Stimulated activated CD4-positive, alpha-beta T cell treated with anti-CD3 and anti-CD28 coated beads, TNF-alpha, amount 100 ng/mL, for 4 hours (primary cell): Measurements from ENCODE around the gene EPB41L5.
A peak's percentile ranks its signal among the peaks of the same experiment; 100 is the strongest.
"Not testable (repeated sequence)": the region's sequence is repeated elsewhere in the genome, so short reads cannot be mapped to it uniquely, and the experiment has no call there.

Experiments
- DNase-seq, 3 experiments: peaks; one replicate each; pipeline ENCODE4 v3.0.0-alpha.2; 2020; ENCODE audit warnings: low read depth in 3 of 3

Gene EPB41L5

DNA sequence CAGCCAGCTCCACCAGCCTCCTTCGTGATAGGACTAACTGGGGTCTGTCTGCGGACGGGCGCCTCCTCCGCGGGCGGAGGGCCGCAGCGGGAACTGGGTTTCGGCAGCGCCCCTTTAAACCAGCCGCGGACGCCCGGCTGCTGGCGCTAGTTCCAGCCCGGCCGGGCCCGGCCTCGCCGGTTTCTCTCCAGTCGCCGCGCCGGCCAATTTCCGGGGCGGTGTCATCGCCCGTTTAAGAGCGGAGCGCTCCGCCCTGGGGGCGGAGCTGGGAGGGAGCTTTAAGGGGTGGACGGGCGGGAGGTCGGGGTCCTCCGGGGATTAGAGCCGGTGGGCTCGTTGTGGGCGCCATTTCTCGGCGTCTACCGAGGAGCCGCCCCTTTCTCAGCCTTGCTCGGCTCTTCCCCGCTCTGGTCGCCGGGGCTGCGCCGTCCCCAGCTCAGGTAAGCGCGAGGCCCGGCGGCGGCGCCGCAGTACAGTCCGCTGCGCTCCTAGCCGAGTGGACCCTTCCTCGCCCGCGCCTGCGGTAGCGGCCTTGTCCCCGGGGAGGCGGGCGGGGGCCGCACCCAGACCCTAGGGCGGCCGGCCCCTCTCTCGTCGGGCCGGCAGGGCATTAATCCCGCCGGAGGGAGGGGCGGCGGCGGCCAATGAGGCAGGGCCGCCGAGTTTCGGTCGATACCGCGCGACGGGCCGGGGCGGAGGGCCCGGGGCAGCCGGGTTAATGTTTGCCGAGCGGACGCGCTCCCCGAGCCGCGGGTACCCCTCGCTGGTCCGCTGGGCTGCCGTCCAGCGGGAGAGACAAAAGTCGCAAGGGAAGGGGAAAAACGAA, at the start of gene EPB41L5:
EPB41L5 (plus strand) TSS at position 307 of the 826 bp plus-strand sequence. CDS start 6,008 bp downstream, outside the sequence.
- DNase-seq = peak; percentile 54 to 58 (median 56)

DNA sequence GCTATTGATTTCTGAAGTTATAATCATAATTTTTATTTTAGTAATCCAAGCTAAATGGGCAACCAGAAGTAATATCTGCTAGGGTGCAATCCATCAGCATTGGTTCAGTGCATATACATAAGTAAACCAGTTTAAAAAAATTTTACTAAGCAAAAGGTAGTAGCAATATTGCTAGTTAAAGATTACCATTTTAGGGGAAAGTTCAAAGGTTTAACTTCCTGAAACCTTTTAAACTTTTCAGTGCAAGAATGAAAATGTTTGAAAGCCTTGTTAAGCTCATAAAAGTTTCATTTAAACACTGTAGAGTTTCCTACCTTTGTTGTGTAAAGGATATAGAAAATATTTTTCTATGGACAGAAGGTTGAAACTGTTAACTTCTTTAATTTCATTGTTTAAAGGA, 31.0 kb upstream of the EPB41L5 start:
- DNase-seq = no peak

DNA sequence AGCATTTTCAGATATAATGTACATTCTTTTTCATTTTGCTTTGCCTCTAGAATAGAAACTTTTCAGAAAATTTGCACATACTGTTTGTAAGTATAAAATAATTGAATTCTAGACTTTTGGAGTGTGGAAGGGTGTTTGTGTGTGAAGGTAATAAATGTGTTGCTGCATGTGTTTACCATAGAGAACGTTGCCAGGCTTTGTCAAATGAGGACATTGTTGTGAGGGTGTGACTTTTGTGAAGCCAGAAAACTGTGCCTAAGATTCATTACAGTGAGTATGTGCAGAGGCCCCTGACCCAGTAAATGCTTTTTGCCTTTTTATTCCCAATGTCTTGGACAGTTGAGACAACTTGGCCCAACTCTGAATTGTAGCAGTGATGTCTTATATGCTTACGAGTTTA, 30.4 kb upstream of the EPB41L5 start:
- DNase-seq = no peak

DNA sequence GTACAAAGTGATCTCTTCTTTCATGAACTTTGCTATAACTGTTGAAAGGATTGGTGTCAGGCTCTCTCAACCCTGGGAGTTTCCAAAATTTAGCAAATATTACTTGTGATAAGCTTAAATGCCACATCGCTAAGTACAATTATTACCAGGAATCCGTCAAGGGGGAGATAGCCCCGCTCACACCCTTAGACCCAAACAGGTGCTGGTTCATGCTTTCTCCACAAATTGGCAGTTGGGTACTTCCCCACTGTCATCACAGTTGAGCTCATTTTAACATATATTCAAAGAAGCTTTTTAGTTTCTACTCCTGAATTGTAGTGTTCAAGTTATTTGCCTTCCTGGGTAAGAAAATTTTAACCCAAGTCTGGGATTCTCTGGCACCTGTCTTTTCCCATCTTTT, 29.8 kb upstream of the EPB41L5 start:
- DNase-seq = no peak

DNA sequence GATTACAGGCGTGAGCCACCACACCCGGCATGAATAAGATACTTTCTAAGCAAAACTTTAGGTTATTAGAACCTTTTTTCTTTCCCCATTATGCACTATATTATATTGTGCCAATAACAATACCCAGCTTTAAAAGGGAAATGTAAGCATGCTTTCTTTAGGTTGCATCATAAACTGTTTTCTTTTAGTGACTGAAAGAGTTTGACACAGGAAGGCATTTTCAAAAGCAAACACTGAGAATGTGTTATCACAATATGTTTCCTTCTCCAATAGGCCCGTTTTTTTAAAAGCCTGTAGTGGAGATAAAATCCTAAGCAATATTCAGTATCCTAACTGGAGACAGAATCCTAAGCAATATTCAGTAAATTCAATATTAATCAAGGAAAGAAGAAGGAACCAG, 16.7 kb upstream of the EPB41L5 start:
- no peak for DNase-seq

DNA sequence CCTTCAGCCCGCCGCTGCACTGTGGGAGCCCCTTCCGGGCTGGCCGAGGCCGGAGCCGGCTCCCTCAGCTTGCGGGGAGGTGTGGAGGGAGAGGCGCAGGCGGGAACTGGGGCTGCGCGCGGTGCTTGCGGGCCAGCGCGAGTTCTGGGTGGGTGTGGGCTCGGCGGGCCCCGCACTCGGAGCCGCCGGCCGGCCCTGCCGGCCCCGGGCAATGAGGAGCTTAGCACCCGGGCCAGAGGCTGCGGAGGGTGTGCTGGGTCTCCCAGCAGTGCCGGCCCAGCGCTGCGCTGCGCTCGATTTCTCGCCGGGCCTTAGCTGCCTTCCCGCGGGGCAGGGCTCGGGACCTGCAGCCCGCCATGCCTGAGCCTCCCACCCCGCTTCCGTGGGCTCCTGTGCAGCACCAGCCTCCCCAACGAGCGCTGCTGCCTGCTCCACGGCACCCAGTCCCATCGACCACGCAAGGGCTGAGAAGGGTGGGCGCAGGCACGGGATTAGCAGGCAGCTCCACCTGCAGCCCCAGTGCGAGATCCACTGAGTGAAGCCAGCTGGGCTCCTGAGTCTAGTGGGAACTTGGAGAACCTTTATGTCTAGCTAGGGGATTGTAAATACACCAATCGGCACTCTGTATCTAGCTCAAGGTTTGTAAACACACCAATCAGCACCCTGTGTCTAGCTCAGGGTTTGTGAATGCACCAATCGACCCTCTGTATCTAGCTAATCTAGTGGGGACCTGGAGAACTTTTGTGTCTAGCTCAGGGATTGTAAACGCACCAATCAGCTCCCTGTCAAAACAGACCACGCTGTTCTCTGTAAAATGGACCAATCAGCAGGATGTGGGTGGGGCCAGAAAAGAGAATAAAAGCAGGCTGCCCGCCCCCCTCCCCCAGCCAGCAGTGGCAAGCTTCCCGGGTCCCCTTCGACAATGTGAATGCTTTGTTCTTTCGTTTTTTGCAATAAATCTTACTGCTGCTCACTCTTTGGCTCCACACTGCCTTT, 15.7 kb upstream of the EPB41L5 start:
- not testable (repeated sequence) for DNase-seq

DNA sequence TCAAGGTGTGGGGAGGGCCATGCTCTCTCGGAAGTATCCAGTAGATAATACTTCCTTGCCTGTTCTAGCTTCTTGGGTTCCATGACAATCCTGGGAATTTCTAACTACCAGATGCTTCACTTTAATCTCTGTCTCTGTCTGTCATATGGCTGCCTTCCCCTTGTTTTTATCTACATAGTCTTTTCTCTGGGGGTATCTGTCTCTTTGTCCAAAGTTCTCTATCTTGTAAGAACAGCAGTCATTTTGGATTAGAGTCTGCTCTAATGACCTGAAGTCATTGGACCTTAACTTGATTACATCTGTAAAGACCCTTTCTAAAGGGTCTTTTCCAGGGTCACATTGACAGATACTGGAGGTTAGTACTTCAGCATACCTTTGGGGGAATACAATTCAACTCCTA, 11.4 kb upstream of the EPB41L5 start:
- no peak for DNase-seq

DNA sequence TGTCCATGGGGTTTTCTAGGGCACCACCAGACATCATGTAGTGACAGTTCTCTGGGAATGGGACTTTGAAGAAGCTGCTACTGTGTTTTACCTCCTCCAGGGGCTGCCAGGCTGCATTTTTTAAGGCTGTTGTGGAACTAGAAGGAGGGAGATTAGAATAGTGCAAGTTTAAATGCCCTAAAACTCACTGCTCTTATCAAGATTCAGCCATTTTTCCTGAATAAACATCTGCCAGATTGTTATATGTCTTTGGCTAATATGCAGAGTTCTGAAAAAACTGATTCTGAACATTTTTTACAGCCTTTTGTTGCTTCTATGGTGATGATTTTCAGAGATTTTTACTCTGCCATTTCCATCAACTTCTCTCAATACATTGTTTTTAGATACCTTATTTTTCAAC, 8.6 kb upstream of the EPB41L5 start:
- DNase-seq = no peak

DNA sequence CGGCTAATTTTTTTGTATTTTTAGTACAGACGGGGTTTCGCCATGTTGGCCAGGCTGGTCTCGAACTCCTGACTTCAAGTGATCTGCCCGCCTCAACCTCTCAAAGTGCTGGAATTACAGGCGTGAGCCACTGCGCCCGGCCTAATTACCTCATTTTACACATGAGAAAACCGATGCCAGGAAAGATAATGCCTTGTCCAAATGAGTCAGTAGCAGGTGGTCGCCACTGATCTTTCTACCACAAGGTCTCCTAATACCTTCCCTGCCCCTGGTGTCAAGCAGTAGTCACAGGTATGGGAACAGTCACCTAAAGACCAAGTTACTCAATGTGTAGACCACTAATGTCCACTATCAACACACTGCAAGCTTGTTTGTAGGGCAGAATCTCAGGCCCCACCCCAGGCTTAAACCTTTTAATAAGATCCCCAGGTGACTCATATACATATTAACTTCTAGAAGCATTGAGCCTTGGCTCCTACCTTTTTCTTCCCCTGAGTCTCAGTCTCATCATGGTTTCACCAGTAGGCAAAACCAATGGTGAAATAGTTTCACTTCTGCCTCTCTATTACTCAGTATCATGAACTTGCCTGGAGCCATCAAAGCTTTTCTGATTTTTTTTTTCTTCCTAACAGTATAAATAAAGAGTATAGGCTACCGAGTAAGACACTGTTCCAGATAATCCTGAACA, 6.9 kb upstream of the EPB41L5 start:
- no peak for DNase-seq

DNA sequence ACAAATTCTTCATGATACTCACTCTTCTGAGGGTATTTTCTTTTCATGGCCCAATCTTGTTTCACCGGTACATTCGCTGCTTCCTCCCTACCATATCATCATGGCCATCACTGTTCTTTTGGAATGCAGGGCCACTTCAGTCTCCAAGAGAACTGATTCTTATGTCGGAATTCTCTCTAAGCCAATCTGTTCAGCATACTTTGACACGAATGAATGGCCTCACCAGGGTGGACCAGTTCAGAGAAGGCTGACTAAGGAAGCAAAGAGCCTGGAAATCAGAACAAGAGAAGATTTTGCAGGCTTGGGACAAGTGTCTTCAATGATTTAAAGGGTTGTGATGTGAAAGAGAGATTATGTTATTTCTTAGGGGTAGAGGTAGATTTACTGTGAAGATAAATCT, 5.0 kb upstream of the EPB41L5 start:
- DNase-seq = no peak

DNA sequence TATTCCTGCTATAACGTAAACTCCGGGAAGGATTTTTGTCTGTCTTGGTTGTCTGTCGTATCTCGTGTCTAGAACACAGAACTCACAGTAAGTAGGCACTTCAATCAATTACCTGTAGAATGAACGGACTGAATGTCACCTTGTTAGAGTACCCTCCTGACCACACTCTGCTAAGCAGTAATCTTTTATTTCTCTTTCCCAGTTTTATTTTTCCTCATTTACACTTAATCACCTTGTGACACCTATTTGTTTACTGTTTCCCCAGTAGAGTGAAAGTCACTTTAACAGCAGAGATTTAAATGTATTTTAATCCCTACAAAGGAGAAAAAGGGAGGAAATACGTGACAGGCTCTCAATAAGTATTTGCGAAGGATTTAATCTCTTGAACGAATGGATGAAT, 514 bp upstream of the EPB41L5 start:
- no peak for DNase-seq

DNA sequence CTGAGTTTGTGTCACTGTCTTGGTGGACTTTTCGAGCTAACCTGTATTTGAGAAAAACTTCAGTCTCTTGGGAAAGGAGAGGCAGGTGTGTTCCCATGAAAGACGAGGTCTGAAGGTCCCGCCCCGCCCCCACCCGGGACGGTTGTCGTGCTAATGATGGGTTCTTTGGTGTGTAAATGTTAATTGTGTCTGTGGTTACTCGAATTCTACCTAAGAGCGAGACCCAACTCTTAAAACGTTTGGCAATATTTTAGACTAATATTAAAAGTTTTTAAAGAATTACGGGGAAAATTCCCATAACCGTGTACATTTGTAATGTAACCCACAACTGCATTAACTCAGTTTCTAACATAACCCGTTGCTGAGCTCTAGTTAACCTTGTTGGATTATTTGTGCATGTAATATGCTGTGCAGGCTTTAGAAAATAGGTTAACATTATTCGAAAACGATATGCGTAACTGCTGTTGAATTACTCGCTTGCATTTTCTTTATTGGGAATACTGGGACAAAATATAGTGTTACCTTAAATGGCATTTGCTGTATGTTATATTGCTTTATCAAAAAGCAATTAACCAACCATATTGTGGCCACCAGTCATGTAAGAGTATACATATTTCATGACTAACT, 833 bp downstream of the EPB41L5 start:
- no peak for DNase-seq

DNA sequence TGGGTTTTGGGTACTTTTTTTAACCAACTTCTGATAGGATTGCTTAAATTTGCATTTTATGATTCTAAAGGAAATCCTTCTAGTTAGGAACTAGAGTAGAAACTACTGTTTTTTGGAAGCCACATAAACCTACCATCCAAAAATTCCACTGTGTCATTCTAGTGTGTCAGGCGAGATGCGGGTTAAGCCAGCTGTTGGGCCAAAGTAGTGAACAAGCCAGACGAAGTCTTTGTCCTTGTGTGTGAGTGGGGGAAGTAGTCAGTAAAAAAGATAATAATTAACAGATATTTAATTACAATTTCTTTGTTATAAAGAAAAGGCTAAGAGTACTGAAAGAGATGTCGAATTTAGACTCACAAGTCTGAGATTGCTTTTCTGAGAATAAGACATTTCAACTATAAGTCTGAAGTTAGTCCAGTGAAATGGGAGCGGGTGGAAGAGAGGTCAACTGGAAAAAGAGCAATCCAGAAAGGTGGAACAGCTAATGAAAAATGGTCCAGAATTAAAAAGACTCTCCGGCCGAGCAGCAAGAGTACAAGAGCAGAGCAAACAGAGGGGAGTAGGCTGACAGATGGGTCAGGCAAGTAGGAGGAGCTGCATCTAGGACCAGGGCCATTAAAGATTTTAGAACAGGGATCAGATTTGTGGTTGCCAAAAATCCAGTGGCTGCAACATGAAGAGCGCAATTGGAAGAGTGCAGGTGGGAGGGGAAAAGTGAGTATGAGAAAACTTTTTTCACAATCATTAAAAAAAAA, 1.5 kb downstream of the EPB41L5 start:
- DNase-seq = no peak

DNA sequence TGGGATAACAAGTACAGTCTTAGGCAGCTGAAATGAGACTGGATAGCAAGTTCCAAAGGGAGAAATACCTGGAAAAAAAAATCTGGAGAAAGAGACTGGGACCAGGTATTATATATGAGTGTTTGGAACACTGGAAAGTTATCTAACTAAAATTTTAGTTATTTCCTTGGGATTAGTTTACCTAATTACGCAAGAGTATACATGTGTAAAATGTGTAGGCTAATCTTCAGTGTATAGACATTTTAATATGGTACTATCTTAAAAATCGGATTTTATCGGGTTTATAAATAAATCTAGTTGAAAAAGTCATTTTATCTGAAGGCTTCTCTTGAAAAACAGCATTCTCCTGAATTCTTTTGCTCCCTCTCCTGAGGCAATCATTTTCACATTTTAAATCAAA, 3.9 kb downstream of the EPB41L5 start:
- DNase-seq = no peak

DNA sequence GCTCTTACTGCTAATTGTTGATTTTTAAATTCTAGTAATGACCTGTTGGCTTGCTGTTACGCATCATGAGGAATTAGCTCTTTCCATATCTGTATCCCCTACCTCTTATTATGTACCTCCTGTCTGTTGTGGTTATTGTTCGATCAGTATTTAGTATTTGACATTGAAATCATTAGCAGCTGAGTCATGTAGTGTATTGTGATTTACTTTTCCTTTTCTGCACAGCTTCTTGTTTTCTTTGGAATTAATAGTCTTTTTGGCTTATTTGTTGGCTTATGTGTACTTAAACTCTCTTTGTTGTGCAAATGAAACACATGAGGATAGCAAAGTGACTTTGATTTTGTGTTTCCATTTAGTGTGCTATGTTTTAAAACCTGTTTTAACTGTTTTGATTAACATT, 4.3 kb downstream of the EPB41L5 start:
- no peak for DNase-seq

DNA sequence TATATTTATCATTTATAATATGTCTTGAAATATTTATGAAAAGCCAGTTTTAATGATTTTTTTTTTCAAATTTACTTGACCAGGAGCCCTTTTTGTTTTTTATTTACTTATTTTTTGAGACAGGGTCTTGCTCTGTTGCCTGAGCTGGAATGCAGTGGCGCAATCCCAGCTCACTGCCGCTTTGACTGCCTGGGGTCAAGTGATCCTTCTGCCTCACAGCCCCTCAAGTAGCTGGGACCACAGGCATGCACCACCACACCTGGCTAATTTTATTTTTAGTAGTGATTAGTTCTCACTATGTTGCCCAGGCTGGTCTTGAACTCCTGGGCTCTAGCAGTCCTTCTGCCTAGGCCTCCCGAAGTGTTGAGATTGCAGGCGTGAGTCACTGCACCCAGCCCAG, 5.7 kb downstream of the EPB41L5 start:
- no peak for DNase-seq

DNA sequence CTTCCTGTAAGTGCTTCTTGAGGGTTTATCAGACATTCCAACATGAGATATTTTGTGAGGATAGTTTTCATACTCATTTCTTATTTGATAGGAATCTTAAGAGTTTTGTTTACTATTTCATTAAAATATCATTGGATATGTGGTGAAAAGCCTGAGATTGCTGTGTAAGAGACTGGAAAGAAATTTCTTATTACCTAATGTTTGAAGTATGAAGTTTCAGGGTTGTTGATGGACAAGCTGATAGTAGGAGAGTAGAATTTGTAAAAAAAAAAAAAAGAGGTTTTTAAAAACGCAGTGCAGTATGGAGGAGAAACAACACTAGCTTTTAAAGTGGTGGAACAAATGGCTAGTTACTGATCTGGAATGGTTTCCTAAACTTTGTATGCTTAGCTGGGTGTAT, 7.7 kb downstream of the EPB41L5 start:
- no peak for DNase-seq

DNA sequence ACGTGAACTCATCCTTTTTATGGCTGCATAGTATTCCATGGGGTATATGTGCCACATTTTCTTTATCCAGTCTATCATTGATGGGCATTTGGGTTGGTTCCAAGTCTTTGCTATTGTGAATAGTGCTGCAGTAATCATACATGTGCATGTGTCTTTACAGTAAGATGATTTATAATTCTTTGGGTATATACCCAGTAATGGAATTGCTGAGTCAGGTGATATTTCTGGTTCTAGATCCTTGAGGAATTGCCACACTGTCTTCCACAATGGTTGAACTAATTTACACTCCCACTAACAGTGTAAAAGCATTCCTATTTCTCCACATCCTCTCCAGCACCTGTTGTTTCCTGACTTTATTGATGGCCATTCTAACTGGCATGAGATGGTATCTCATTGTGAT, 9.6 kb downstream of the EPB41L5 start:
- DNase-seq = not testable (repeated sequence)

DNA sequence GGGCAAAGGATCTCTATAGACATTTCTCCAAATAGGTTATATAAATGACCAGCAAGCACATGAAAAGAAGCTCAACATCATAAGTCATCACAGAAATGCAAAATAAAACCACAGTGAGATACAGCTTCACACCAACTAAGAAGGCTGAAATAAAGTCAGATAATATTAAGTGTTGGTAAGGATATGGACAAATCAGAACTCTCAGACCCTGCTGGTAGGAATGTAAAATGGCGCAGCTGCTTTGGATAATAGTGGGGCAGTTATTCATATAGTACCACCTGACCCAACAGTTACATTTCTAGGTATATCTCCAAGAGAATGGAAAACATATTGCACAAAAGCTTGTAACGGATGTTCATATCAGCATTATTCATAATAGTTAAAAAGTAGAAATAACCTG, 14.0 kb downstream of the EPB41L5 start:
- no peak for DNase-seq

DNA sequence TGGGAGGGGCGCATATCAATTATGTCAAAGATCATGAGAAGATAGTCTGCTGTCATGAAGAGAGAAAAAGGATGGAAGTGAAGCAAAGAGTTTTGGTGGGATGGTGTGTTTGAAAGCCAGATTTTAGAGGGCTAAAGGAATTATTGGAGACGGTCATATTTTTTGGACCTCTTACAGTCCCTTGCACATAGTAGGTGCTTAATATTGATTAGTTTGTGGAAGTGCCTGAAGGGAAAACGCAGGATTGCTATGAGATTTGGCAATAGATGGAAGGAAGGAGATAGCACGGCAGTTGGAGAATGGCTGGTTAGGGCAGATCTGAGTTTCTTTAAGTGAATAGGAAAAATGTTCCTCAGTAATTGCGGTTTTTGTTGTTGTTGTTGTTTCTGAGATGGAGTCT, 15.9 kb downstream of the EPB41L5 start:
- DNase-seq = no peak
